ENCODE data around the gene HTT. TPM values are rescaled to one million over a fixed set of nuclear protein-coding genes. Genes with fewer than 3 reads are reported as not detected.

HTT gene
- total and polyA plus RNA-seq, 2 of the 13 experiments (the other 11 are each of a cell fraction or from before 2014, with no cell fraction given) = 17.5 to 19.5 TPM

DNA sequence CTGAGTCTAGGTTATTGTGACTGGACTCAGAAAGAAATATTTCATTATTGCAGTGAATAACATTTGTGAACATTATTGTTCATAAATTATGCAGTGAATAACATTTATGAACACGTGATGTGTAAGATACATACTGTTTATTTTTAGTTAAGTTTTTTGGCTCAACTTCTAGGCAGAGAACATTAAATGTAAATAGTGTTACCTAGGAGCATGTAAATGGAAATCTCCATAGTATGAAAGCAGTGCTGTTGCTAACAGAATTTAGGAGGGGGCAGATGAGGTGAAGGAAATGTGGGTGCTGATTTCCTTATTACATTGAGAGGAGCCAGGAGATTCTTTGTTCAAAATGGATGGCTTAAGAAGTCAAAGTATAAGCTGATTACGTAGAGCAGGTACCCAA is 45.0 kb downstream of the HTT start:
- 97% methylated on average over 2 of the region's 2 CpGs for WGBS (ENCODE audit: low lambda C conversion rate)
- CTCF ChIA-PET (ENCODE audit: low intra/inter-chr PET ratio, low total read pairs) = no interaction called here
- Histone ChIP-seq H2AFZ (ENCODE audit: low read length) (no peak overlapping the region), H3K4me3 (replicated peaks in 1 of 3; ENCODE audit: insufficient read depth in 1 of 3, low read depth in 2 of 3, low read length in 3 of 3) (no peak overlapping the region), H3K4me2 (ENCODE audit: low read depth, low read length) (no peak overlapping the region), H3K9ac (ENCODE audit: insufficient read depth, low read depth, low read length) (no peak overlapping the region), H4K20me1 (ENCODE audit: insufficient read depth, low read length) (no peaks in the 10 kb centered on the region), H3K9me3 (ENCODE audit: low read length) (no peaks in the 10 kb centered on the region), H3K27me3 (ENCODE audit: control insufficient read depth in 1 of 2, insufficient read depth in 2 of 2, low read length in 2 of 2) (no peaks in the 10 kb centered on the region), H3K27ac (ENCODE audit: extremely low read length, insufficient read depth, low read length) (no peak overlapping the region), H3K79me2 (ENCODE audit: insufficient read depth, low read length) (no peaks in the 10 kb centered on the region), H3K4me1 (ENCODE audit: insufficient read depth, low read length) (no peaks in the 10 kb centered on the region), H3K36me3 (replicated peaks in 1 of 2; ENCODE audit: control insufficient read depth in 1 of 2, insufficient read depth in 2 of 2, low read length in 2 of 2) (peaks cover 31 to 71% of the 10 kb centered on the region in 2 experiments)
- DNase-seq (ENCODE audit: low spot score) (no peak), FAIRE-seq (no peak), ATAC-seq (no peak)
- no TSS peak for BruUV-seq (replicated peaks)
- POLR2A ChIA-PET = no interaction called here
- intact Hi-C loops (cut with micrococcal nuclease; ENCODE audit: unreplicated experiment) = no loop called here
- TF ChIP-seq ZNF850 (CRISPR knock-in tag; conservative IDR thresholded peaks at IDR 0.05) (no peak), EED (CRISPR knock-in tag; IDR thresholded peaks at IDR 0.05) (no peak), ZNF430 (CRISPR knock-in tag; IDR thresholded peaks at IDR 0.05) (no peak)
- TF ChIP-seq, protein P1, sequence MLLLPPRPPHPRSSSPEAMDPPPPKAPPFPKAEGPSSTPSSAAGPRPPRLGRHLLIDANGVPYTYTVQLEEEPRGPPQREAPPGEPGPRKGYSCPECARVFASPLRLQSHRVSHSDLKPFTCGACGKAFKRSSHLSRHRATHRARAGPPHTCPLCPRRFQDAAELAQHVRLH (CRISPR knock-in tag; IDR thresholded peaks at IDR 0.05; ENCODE audit: borderline replicate concordance, low read depth) = no peak
- TF ChIP-seq, protein P2, sequence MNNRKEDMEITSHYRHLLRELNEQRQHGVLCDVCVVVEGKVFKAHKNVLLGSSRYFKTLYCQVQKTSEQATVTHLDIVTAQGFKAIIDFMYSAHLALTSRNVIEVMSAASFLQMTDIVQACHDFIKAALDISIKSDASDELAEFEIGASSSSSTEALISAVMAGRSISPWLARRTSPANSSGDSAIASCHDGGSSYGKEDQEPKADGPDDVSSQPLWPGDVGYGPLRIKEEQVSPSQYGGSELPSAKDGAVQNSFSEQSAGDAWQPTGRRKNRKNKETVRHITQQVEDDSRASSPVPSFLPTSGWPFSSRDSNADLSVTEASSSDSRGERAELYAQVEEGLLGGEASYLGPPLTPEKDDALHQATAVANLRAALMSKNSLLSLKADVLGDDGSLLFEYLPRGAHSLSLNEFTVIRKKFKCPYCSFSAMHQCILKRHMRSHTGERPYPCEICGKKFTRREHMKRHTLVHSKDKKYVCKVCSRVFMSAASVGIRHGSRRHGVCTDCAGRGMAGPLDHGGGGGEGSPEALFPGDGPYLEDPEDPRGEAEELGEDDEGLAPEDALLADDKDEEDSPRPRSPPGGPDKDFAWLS (CRISPR knock-in tag; IDR thresholded peaks at IDR 0.05; ENCODE audit: borderline replicate concordance) = no peak
- in situ Hi-C loops (cut with HindIII; ENCODE audit: extremely low pct_ligation_motif_present, low pct_unique_long_range_greater_than_20kb) = no loop called here

DNA sequence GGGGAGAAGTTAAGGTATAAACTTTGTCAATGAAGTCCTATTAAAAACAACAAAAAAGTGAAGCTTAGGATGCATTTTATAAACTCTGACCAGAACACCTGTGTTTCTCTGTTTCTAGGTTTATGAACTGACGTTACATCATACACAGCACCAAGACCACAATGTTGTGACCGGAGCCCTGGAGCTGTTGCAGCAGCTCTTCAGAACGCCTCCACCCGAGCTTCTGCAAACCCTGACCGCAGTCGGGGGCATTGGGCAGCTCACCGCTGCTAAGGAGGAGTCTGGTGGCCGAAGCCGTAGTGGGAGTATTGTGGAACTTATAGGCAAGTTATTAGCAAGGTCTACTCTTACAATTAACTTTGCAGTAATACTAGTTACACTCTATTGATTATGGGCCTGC is 46.6 kb downstream of the HTT start:
- BruUV-seq (replicated peaks) = no TSS peak
- DNase-seq (ENCODE audit: low spot score) (no peak), ATAC-seq (no peak), FAIRE-seq (no peak)
- Histone ChIP-seq H3K9me3 (ENCODE audit: low read length) (no peaks in the 10 kb centered on the region), H3K4me1 (ENCODE audit: insufficient read depth, low read length) (no peaks in the 10 kb centered on the region), H3K36me3 (replicated peaks in 1 of 2; ENCODE audit: control insufficient read depth in 1 of 2, insufficient read depth in 2 of 2, low read length in 2 of 2) (peaks cover 24 to 64% of the 10 kb centered on the region in 2 experiments), H2AFZ (ENCODE audit: low read length) (no peak overlapping the region), H3K4me3 (replicated peaks in 1 of 3; ENCODE audit: insufficient read depth in 1 of 3, low read depth in 2 of 3, low read length in 3 of 3) (no peak overlapping the region), H4K20me1 (ENCODE audit: insufficient read depth, low read length) (no peaks in the 10 kb centered on the region), H3K79me2 (ENCODE audit: insufficient read depth, low read length) (no peaks in the 10 kb centered on the region), H3K4me2 (ENCODE audit: low read depth, low read length) (no peak overlapping the region), H3K27ac (ENCODE audit: extremely low read length, insufficient read depth, low read length) (no peak overlapping the region), H3K27me3 (ENCODE audit: control insufficient read depth in 1 of 2, insufficient read depth in 2 of 2, low read length in 2 of 2) (no peaks in the 10 kb centered on the region), H3K9ac (ENCODE audit: insufficient read depth, low read depth, low read length) (no peak overlapping the region)
- intact Hi-C loops (cut with micrococcal nuclease; ENCODE audit: unreplicated experiment) (no loop called here), in situ Hi-C loops (cut with HindIII; ENCODE audit: extremely low pct_ligation_motif_present, low pct_unique_long_range_greater_than_20kb) (no loop called here)
- ChIA-PET POLR2A (no interaction called here), CTCF (ENCODE audit: low intra/inter-chr PET ratio, low total read pairs) (no interaction called here)
- 97% methylated on average over 9 of the region's 9 CpGs for WGBS (ENCODE audit: low lambda C conversion rate)
- TF ChIP-seq, protein P3, sequence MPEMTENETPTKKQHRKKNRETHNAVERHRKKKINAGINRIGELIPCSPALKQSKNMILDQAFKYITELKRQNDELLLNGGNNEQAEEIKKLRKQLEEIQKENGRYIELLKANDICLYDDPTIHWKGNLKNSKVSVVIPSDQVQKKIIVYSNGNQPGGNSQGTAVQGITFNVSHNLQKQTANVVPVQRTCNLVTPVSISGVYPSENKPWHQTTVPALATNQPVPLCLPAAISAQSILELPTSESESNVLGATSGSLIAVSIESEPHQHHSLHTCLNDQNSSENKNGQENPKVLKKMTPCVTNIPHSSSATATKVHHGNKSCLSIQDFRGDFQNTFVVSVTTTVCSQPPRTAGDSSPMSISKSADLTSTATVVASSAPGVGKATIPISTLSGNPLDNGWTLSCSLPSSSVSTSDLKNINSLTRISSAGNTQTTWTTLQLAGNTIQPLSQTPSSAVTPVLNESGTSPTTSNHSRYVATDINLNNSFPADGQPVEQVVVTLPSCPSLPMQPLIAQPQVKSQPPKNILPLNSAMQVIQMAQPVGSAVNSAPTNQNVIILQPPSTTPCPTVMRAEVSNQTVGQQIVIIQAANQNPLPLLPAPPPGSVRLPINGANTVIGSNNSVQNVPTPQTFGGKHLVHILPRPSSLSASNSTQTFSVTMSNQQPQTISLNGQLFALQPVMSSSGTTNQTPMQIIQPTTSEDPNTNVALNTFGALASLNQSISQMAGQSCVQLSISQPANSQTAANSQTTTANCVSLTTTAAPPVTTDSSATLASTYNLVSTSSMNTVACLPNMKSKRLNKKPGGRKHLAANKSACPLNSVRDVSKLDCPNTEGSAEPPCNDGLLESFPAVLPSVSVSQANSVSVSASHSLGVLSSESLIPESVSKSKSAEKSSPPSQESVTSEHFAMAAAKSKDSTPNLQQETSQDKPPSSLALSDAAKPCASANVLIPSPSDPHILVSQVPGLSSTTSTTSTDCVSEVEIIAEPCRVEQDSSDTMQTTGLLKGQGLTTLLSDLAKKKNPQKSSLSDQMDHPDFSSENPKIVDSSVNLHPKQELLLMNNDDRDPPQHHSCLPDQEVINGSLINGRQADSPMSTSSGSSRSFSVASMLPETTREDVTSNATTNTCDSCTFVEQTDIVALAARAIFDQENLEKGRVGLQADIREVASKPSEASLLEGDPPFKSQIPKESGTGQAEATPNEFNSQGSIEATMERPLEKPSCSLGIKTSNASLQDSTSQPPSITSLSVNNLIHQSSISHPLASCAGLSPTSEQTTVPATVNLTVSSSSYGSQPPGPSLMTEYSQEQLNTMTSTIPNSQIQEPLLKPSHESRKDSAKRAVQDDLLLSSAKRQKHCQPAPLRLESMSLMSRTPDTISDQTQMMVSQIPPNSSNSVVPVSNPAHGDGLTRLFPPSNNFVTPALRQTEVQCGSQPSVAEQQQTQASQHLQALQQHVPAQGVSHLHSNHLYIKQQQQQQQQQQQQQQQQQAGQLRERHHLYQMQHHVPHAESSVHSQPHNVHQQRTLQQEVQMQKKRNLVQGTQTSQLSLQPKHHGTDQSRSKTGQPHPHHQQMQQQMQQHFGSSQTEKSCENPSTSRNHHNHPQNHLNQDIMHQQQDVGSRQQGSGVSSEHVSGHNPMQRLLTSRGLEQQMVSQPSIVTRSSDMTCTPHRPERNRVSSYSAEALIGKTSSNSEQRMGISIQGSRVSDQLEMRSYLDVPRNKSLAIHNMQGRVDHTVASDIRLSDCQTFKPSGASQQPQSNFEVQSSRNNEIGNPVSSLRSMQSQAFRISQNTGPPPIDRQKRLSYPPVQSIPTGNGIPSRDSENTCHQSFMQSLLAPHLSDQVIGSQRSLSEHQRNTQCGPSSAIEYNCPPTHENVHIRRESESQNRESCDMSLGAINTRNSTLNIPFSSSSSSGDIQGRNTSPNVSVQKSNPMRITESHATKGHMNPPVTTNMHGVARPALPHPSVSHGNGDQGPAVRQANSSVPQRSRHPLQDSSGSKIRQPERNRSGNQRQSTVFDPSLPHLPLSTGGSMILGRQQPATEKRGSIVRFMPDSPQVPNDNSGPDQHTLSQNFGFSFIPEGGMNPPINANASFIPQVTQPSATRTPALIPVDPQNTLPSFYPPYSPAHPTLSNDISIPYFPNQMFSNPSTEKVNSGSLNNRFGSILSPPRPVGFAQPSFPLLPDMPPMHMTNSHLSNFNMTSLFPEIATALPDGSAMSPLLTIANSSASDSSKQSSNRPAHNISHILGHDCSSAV (CRISPR knock-in tag; IDR thresholded peaks at IDR 0.05; ENCODE audit: borderline replicate concordance) = no peak

Data from HepG2 (cell line).